ENCODE data around the gene APOL4.

Gene APOL4

DNA sequence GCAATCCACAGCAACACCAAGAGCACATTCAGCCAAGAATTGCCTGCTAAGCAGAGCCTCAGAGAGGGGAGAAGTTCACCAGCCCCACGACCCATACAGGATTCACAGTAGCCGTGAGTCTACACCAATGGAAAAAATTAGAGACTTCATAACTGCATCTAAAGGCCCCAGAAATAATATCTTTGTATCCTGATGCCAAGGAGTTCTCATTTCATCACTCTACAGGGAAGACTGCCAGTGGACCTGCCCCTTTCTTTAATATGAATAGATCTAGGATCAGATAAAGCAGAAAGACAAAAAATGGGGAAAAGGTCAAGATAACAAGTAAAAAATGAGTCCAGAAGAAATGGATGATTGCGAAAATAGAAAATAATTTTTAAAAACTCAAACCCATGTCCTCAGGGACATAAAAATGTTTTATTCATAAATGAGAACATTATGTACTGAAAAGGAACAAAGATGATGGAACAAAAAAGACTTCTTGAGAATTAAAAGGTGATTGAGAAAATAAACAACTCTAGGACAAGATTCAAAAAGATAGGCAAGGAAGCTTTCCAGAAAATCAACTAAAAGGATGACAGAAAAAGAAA is 50.5 kb downstream of the APOL4 start:
- no peak overlapping the region for H3K4me3 ChIP-seq (replicated peaks; ENCODE audit: low read depth, low read length)
- TF ChIP-seq, protein P1, sequence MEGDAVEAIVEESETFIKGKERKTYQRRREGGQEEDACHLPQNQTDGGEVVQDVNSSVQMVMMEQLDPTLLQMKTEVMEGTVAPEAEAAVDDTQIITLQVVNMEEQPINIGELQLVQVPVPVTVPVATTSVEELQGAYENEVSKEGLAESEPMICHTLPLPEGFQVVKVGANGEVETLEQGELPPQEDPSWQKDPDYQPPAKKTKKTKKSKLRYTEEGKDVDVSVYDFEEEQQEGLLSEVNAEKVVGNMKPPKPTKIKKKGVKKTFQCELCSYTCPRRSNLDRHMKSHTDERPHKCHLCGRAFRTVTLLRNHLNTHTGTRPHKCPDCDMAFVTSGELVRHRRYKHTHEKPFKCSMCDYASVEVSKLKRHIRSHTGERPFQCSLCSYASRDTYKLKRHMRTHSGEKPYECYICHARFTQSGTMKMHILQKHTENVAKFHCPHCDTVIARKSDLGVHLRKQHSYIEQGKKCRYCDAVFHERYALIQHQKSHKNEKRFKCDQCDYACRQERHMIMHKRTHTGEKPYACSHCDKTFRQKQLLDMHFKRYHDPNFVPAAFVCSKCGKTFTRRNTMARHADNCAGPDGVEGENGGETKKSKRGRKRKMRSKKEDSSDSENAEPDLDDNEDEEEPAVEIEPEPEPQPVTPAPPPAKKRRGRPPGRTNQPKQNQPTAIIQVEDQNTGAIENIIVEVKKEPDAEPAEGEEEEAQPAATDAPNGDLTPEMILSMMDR (IDR thresholded peaks at IDR 0.05; ENCODE audit: low read length, missing control alignments), result no peak
- DNase-seq (ENCODE audit: low read depth), result peak; percentile 46

DNA sequence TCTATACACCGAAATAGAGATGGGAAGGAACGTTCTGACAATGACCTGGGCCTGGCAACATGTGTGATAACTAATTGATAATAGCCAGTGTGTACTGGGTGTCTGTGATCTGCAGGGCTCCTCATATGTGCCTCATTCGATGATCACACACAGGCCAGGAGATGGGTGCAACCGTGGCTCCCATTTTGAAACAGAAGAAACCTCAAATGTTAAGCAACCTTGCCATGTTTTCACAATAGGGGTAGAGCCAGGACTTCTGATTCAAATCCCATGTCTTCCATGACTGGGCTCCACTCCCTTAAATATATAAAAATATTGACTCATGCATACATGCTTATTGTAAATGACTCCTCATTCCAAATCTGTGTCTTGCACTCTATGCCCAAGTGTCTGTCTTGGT is 52.2 kb downstream of the APOL4 start:
- H3K4me3 ChIP-seq (replicated peaks; ENCODE audit: low read depth, low read length), result no peak overlapping the region
- DNase-seq (ENCODE audit: low read depth), result peak; percentile 26
- TF ChIP-seq, protein P1 (IDR thresholded peaks at IDR 0.05; ENCODE audit: low read length, missing control alignments), result no peak

DNA sequence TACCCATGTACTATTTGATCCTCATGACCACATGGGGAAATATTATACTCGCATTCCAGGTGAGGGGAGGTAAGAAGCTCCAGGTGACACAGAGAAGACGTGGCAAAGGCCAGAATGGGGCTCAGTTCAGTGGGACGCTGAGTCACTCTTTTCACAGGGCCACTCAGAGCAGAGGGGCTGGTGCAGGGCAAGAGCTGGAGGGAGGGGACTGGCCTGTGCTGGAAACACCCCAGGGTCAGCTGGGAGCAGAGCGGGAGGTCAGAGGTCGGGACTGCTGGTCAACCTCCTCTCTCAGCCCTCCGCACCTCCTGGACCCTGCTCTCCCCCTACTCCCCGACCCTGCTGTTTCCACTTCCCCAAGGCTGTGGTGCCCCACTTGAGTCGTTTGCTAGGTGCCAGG is 53.2 kb downstream of the APOL4 start:
- no peak overlapping the region for H3K4me3 ChIP-seq (replicated peaks; ENCODE audit: low read depth, low read length)
- TF ChIP-seq, protein P1 (IDR thresholded peaks at IDR 0.05; ENCODE audit: low read length, missing control alignments), result no peak
- DNase-seq (ENCODE audit: low read depth), result no peak

DNA sequence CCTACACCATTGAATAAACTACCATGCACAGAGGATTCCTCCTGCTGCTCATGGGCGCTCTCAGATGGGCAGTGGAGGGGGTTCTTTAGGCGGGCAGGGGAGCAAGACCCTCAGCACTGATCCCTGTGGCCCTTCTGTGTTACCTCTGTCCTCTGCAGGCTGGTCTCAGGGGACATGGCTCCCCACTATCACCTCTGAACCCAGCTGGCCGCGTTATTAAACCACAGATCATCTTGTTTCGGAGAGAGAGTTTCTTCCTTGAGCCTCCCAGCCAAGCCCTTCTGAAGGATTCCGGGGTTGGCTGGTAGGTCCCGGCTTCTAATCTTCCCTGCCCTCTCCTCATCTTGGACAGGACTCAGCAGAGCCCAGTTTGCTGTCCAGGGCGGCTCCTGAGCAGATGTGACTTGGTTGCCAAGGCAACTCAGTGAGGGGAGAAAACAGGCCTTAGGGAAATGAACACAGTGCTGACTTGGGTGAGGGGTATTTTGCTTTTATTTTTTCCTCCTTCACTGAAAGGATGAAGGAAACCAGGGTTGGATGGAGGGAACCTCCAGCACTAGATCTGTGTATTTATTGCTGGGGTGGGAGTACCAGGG is 54.3 kb downstream of the APOL4 start:
- TF ChIP-seq, protein P1 (IDR thresholded peaks at IDR 0.05; ENCODE audit: low read length, missing control alignments), result no peak
- no peak for DNase-seq (ENCODE audit: low read depth)

DNA sequence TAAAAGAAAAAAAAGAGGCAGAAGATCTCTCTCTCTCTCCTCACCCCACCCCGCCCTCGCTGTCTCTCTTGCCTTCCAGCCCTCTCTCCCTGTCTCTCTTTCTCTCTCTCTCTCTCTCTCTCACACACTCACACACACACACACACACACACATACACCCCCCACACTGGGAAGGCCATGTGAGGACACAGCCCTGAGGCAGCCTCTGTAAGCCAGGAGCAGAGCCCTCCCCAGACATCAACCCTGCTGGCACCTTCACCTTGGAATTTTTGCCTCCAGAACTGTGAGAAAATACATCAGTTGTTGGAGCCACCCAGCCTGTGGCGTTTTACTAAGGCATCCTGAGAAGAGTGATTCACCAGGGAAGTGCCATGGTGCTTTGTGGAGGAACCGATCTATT is 55.7 kb downstream of the APOL4 start:
- no peak overlapping the region for H3K4me3 ChIP-seq (replicated peaks; ENCODE audit: low read depth, low read length)
- no peak for DNase-seq (ENCODE audit: low read depth)
- TF ChIP-seq, protein P1 (IDR thresholded peaks at IDR 0.05; ENCODE audit: low read length, missing control alignments), result no peak

More for the DNA sequence above, 54.3 kb downstream of the APOL4 start:
- no peak overlapping the region for H3K4me3 ChIP-seq (replicated peaks; ENCODE audit: low read depth, low read length)

DNA sequence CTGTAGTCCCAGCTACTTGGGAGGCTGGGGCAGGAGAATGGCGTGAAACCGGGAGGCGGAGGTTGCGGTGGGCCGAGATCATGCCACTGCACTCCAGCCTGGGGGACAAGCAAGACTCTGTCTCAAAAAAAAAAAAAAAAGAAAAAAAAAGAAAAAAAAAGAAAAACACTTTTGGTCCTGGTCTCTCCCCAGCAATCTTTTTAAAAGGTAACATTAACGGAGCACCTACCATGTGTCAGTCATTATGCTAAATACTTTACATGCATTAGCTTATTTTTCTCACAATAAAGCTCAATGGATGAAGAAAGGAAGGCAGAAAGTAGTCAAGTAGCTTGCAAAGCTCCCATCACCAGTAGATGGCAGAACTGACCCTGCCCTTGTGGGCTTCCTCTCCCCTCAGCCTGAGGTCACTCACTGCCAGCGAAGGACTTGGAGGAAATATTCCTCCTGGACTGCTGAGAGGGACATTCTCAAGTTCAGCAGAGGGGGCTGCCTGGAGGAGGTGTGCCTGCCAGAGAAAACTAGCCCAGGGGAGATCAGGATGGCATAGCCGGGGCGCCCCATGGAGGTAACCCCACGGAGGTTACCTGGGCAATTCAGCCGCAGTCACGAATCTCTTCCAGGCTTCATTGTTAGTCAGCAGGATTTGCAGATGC is 56.6 kb downstream of the APOL4 start:
- TF ChIP-seq, protein P1 (IDR thresholded peaks at IDR 0.05; ENCODE audit: low read length, missing control alignments), result peak; percentile 95
- no peak overlapping the region for H3K4me3 ChIP-seq (replicated peaks; ENCODE audit: low read depth, low read length)
- peak; percentile 88 for DNase-seq (ENCODE audit: low read depth)

All from fibroblast of pulmonary artery (primary cell).